ENCODE data around the gene RGSL1. TPM values are rescaled to one million over a fixed set of nuclear protein-coding genes. Genes with fewer than 3 reads are reported as not detected.

The RGSL1 gene
- not detected in 2 replicates for total RNA-seq
- long read RNA-seq = 0 reads

DNA sequence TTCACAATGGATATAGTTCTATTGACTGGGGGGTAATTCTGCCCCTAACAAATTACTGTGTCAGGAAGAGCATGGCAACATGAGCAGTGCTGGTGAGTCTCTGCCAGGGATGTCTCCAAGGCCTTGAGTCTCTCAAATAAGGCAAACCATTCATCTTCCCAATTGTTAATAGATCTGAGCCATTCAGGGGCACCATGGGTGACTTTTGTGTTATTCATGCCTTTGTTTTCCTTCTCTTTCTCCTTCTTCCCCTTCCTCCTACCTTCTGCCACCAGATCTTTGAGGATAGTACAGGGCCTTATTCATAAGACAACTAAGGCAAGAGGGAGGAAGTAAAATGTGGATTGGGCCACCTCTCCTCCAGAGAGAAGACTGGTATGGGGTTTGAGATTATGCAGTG lies at the start of gene RGSL1:
Gene RGSL1 (plus strand): TSS at position 60 of the 400 bp plus-strand sequence. CDS start 20 bp downstream, at position 80.
- H3K4me3 Mint-ChIP-seq = no peak within 1 kb of the TSS
- no peaks in the 10 kb centered on the region for H3K36me3 Mint-ChIP-seq (ENCODE audit: low read depth)
- no peak for DNase-seq (ENCODE audit: low read depth, low spot score)
- H3K4me1 Mint-ChIP-seq = no peaks in the 10 kb centered on the region
- peaks cover 4% of the 10 kb centered on the region for H3K9me3 Mint-ChIP-seq
- no peaks in the 10 kb centered on the region for H3K27me3 Mint-ChIP-seq (ENCODE audit: low read depth)
- TF ChIP-seq, protein P1, sequence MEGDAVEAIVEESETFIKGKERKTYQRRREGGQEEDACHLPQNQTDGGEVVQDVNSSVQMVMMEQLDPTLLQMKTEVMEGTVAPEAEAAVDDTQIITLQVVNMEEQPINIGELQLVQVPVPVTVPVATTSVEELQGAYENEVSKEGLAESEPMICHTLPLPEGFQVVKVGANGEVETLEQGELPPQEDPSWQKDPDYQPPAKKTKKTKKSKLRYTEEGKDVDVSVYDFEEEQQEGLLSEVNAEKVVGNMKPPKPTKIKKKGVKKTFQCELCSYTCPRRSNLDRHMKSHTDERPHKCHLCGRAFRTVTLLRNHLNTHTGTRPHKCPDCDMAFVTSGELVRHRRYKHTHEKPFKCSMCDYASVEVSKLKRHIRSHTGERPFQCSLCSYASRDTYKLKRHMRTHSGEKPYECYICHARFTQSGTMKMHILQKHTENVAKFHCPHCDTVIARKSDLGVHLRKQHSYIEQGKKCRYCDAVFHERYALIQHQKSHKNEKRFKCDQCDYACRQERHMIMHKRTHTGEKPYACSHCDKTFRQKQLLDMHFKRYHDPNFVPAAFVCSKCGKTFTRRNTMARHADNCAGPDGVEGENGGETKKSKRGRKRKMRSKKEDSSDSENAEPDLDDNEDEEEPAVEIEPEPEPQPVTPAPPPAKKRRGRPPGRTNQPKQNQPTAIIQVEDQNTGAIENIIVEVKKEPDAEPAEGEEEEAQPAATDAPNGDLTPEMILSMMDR (conservative IDR thresholded peaks at IDR 0.05) = no peak
- no peak within 1 kb of the TSS for H3K27ac Mint-ChIP-seq (ENCODE audit: unreplicated experiment)

DNA sequence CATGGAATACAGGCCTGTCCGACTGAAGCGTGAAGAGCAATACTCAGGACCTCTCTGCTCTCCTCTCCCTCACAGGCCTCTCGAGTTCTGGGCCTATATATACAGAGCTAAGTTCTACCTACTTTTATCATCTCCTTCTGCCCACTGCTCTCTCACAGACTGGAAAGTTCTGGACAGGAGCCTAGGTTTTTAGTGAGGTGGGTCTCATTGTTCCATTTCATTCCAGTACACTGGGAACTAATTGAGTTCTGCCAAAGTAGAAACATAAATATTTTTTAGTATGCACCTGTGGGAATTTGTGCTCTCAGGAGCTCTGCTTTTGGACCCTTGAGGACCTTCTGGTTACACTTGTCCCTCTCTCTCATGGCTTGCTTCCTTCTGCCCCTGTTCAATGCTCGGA lies 49.4 kb upstream of the RGSL1 start, which contains the start of gene TEDDM1:
Gene TEDDM1 (minus strand): TSS at position 101 of the 400 bp plus-strand sequence. CDS start 182 bp downstream, outside the sequence.
- Mint-ChIP-seq H3K27ac (ENCODE audit: unreplicated experiment) (peak within 1 kb of the TSS; percentile 54), H3K4me3 (no peak within 1 kb of the TSS), H3K27me3 (ENCODE audit: low read depth) (peaks cover 6% of the 10 kb centered on the region), H3K4me1 (peaks cover 13% of the 10 kb centered on the region), H3K36me3 (ENCODE audit: low read depth) (peaks cover 3% of the 10 kb centered on the region), H3K9me3 (peaks cover 6% of the 10 kb centered on the region)
- TF ChIP-seq, protein P1 (conservative IDR thresholded peaks at IDR 0.05) = no peak
- no peak for DNase-seq (ENCODE audit: low read depth, low spot score)

DNA sequence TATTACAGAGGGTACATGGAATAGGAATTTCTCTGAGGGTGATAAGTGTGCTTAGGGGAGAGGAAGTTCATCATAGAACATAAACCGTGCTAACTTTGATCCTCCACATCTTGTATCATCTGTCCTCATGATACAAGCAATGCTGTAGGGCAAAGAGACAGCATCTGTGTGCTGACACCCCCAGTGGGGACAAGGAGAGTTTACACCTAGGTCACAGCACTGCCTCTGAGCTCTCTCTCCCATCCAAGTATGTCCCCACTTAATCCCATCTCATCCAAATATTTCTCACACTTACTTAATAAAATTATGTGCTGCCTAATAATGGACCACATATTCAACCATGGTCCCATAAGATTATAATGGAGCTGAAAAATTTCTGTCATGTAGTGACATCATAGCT lies 45.2 kb upstream of the RGSL1 start:
- Mint-ChIP-seq H3K27ac (ENCODE audit: unreplicated experiment) (no peak overlapping the region), H3K4me3 (no peak overlapping the region)

DNA sequence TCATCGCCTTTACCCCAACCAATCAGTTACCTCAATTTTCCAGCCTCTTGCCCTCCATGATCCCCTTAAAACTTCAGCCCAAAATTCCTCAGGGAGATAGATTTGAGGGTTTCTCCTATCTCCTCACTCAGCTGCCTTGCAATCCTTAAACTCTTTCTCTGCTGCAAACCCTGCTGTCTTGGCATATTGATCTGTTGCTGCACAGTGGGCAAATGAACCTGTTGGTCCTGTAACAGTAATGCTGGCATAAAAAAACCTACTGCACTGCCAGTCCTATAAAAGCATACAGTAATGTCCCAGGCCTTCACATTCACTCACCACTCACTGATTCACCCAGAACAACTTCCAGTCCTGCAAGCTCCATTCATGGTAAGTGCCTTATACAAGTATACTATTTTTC lies 44.4 kb upstream of the RGSL1 start:
- Mint-ChIP-seq H3K4me1 (no peaks in the 10 kb centered on the region), H3K36me3 (ENCODE audit: low read depth) (peaks cover 3% of the 10 kb centered on the region), H3K27ac (ENCODE audit: unreplicated experiment) (no peak overlapping the region), H3K9me3 (peaks cover 13% of the 10 kb centered on the region), H3K4me3 (no peak overlapping the region), H3K27me3 (ENCODE audit: low read depth) (peaks cover 3% of the 10 kb centered on the region)
- TF ChIP-seq, protein P1 (conservative IDR thresholded peaks at IDR 0.05) = no peak
- DNase-seq (ENCODE audit: low read depth, low spot score) = no peak

More for the DNA sequence above, 45.2 kb upstream of the RGSL1 start:
- Mint-ChIP-seq H3K4me1 (no peaks in the 10 kb centered on the region), H3K27me3 (ENCODE audit: low read depth) (peaks cover 3% of the 10 kb centered on the region), H3K9me3 (peaks cover 13% of the 10 kb centered on the region), H3K36me3 (ENCODE audit: low read depth) (peaks cover 3% of the 10 kb centered on the region)
- no peak for DNase-seq (ENCODE audit: low read depth, low spot score)
- TF ChIP-seq, protein P1 (conservative IDR thresholded peaks at IDR 0.05) = peak; percentile 20

DNA sequence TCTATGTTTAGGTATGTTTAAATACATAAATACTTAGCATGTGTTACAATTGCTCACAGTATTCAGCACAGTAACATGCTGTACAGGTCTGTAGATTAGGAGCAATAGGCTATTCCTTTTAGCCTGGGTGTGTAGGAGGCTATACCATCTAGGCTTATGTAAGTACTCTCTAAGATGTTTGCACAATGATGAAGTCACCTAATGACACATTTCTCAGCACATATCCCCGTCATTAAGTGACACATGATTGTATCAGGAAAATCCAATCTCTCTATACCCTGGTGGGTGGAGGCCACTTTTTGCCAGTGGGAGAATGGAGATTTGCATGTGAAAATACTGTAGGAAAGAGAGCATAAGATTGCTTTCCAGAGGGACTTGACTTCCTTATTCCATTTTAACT lies 43.9 kb upstream of the RGSL1 start:
- Mint-ChIP-seq H3K27ac (ENCODE audit: unreplicated experiment) (no peak overlapping the region), H3K36me3 (ENCODE audit: low read depth) (peaks cover 3% of the 10 kb centered on the region)

More for the DNA sequence above, 43.9 kb upstream of the RGSL1 start:
- TF ChIP-seq, protein P1 (conservative IDR thresholded peaks at IDR 0.05) = no peak
- peaks cover 13% of the 10 kb centered on the region for H3K9me3 Mint-ChIP-seq
- no peak overlapping the region for H3K4me3 Mint-ChIP-seq
- no peaks in the 10 kb centered on the region for H3K4me1 Mint-ChIP-seq
- H3K27me3 Mint-ChIP-seq (ENCODE audit: low read depth) = peaks cover 3% of the 10 kb centered on the region
- DNase-seq (ENCODE audit: low read depth, low spot score) = no peak

Measured in neural crest cell (in vitro differentiated cells).